Muscle of arm (tissue), 12 donors: ENCODE results near the gene TBC1D9. TPM values are rescaled to one million over a fixed set of nuclear protein-coding genes. Genes with fewer than 3 reads are reported as not detected.

ENCODE experiments used
- polyA plus RNA-seq, 12 donors: library from polyadenylated mRNA; unstranded; fragments of 120-200 nt; gene quantifications; one replicate each; pipeline ENCODE4 v1.2.1, GENCODE V29; 2013; ENCODE audit not compliant: insufficient read length in 12 of 12

Gene TBC1D9
- polyA plus RNA-seq, 12 donors: 14.8 to 27.7 (median 19.3) TPM; not detected in 1

Other genes starting within 250 kb of the TBC1D9 start
- 10 to 100 TPM in 11 of 12 donors, not detected in 1; 16.7 to 39.4 (median 25.6) TPM for gene ELMOD2, start 232.2 kb downstream of the TBC1D9 start, polyA plus RNA-seq
- under 1 TPM in 4 of 12 donors, not detected in 8; 0.12 to 0.17 (median 0.16) TPM for gene UCP1, start 187.4 kb downstream of the TBC1D9 start, polyA plus RNA-seq